ENCODE data around the gene PBX3. TPM values are rescaled to one million over a fixed set of nuclear protein-coding genes. Genes with fewer than 3 reads are reported as not detected.

The PBX3 gene
- total and polyA plus RNA-seq, 2 of the 13 experiments (the other 11 are each of a cell fraction or from before 2014, with no cell fraction given), result 6.0 to 11.2 TPM

DNA sequence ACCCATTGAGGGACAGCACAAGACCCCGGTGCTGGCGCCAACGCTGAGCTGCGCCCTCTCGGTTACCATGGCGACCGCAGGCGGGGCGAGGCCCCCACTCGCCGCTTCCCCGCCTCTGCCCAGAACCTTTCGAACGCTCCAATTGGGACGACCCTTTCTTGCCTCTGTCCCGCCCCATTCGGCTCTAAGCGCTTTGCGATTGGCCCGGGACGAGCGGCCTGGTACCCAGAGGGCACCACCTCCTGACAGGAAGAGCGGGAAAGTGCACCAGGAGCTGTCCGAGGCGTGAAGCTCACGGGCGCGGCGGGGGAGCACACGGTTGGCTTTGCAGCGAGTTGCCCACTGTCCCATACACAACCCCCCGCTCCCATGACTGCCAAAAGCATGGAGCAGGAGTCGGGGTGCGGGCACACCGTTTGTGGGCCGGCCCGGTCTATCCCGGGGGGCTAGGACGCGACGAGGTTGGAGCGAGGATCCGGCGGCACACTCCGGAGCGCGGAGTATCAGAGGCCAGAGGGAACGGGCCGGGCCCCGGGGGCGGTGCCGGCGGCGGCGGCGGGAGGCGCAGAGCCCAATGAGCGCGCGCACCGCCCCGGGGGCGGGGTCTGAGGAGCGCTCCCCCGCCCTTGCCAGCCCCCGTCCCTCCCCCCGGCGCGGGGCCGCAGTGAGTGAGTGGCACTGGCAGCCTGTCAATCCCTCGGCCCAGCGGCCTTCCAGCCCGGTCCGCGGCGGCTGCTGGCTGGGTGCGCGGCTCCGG, 978 bp upstream of the PBX3 start:
- in situ Hi-C loops (cut with HindIII; ENCODE audit: extremely low pct_ligation_motif_present, low pct_unique_long_range_greater_than_20kb) (no loop called here), intact Hi-C loops (cut with micrococcal nuclease; ENCODE audit: unreplicated experiment) (loop anchor here (5.0 kb wide), 2 partner anchors 39 to 141 kb away; partner anchors contain the start of gene MAPKAP1)
- Histone ChIP-seq H3K27ac (ENCODE audit: extremely low read length, insufficient read depth, low read length) (peak overlapping the region; percentile 55), H3K79me2 (ENCODE audit: insufficient read depth, low read length) (no peaks in the 10 kb centered on the region), H3K27me3 (ENCODE audit: control insufficient read depth in 1 of 2, insufficient read depth in 2 of 2, low read length in 2 of 2) (0 out of 5 replicates have a peak, but pooled peaks cover 0 to 3% of the 10 kb centered on the region in 2 experiments), H4K20me1 (ENCODE audit: insufficient read depth, low read length) (no peaks in the 10 kb centered on the region), H3K4me3 (replicated peaks in 1 of 3; ENCODE audit: insufficient read depth in 1 of 3, low read depth in 2 of 3, low read length in 3 of 3) (peak overlapping the region; percentile 55 to 85 (median 82)), H3K36me3 (replicated peaks in 1 of 2; ENCODE audit: control insufficient read depth in 1 of 2, insufficient read depth in 2 of 2, low read length in 2 of 2) (no peaks in the 10 kb centered on the region), H3K9ac (ENCODE audit: insufficient read depth, low read depth, low read length) (peak overlapping the region; percentile 6; the same call in 1 of the 2 replicates), H3K4me1 (ENCODE audit: insufficient read depth, low read length) (peaks cover 43% of the 10 kb centered on the region), H3K9me3 (ENCODE audit: low read length) (no peaks in the 10 kb centered on the region), H3K4me2 (ENCODE audit: low read depth, low read length) (peak overlapping the region; percentile 86), H2AFZ (ENCODE audit: low read length) (no peak overlapping the region)
- BruUV-seq (replicated peaks), result no TSS peak
- ATAC-seq (peak; percentile 92), FAIRE-seq (peak; percentile 23), DNase-seq (ENCODE audit: low spot score) (peak; percentile 89)
- POLR2A ChIA-PET, result interaction anchor here (2.1 kb wide), 1 partner anchor 39 kb away, joined by 10 read pairs; the partner anchor contains the start of gene MAPKAP1
- 1% methylated on average over 17 of the region's 79 CpGs for WGBS (ENCODE audit: low lambda C conversion rate)
- CTCF ChIA-PET (ENCODE audit: low intra/inter-chr PET ratio, low total read pairs), result no interaction called here
- TF ChIP-seq, protein P1, sequence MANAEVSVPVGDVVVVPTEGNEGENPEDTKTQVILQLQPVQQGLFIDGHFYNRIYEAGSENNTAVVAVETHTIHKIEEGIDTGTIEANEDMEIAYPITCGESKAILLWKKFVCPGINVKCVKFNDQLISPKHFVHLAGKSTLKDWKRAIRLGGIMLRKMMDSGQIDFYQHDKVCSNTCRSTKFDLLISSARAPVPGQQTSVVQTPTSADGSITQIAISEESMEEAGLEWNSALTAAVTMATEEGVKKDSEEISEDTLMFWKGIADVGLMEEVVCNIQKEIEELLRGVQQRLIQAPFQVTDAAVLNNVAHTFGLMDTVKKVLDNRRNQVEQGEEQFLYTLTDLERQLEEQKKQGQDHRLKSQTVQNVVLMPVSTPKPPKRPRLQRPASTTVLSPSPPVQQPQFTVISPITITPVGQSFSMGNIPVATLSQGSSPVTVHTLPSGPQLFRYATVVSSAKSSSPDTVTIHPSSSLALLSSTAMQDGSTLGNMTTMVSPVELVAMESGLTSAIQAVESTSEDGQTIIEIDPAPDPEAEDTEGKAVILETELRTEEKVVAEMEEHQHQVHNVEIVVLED (CRISPR knock-in tag; IDR thresholded peaks at IDR 0.05; ENCODE audit: borderline replicate concordance), result peak; percentile 48; the same call in 1 of the 2 replicates
- TF ChIP-seq ZNF7 (CRISPR knock-in tag; IDR thresholded peaks at IDR 0.05) (no peak), ZNF20 (CRISPR knock-in tag; IDR thresholded peaks at IDR 0.05) (0 out of 2 replicates have a peak, but pooled peaks have one; percentile 3), NFYB (CRISPR knock-in tag; IDR thresholded peaks at IDR 0.05) (peak; percentile 87), ZNF326 (CRISPR knock-in tag; IDR thresholded peaks at IDR 0.05; ENCODE audit: borderline replicate concordance) (no peak), GTF2F1 (IDR thresholded peaks at IDR 0.05; ENCODE audit: low read length) (no peak), ZNF883 (CRISPR knock-in tag; IDR thresholded peaks at IDR 0.05; ENCODE audit: not compliant biosample characterization) (peak; percentile 91), IRX3 (CRISPR knock-in tag; IDR thresholded peaks at IDR 0.05; ENCODE audit: borderline replicate concordance, low read depth) (peak; percentile 96), SNAI1 (CRISPR knock-in tag; IDR thresholded peaks at IDR 0.05; ENCODE audit: borderline replicate concordance) (peak; percentile 46; the same call in 1 of the 2 replicates), ARNT (IDR thresholded peaks at IDR 0.05) (no peak), DPF2 (CRISPR knock-in tag; IDR thresholded peaks at IDR 0.05; ENCODE audit: borderline replicate concordance, low read depth) (no peak), ZFP90 (CRISPR knock-in tag; IDR thresholded peaks at IDR 0.05; ENCODE audit: borderline replicate concordance) (peak; percentile 99)
- TF ChIP-seq, protein P2, sequence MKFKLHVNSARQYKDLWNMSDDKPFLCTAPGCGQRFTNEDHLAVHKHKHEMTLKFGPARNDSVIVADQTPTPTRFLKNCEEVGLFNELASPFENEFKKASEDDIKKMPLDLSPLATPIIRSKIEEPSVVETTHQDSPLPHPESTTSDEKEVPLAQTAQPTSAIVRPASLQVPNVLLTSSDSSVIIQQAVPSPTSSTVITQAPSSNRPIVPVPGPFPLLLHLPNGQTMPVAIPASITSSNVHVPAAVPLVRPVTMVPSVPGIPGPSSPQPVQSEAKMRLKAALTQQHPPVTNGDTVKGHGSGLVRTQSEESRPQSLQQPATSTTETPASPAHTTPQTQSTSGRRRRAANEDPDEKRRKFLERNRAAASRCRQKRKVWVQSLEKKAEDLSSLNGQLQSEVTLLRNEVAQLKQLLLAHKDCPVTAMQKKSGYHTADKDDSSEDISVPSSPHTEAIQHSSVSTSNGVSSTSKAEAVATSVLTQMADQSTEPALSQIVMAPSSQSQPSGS (CRISPR knock-in tag; IDR thresholded peaks at IDR 0.05), result peak; percentile 79; the same call in 1 of the 2 replicates
- TF ChIP-seq, protein P3, sequence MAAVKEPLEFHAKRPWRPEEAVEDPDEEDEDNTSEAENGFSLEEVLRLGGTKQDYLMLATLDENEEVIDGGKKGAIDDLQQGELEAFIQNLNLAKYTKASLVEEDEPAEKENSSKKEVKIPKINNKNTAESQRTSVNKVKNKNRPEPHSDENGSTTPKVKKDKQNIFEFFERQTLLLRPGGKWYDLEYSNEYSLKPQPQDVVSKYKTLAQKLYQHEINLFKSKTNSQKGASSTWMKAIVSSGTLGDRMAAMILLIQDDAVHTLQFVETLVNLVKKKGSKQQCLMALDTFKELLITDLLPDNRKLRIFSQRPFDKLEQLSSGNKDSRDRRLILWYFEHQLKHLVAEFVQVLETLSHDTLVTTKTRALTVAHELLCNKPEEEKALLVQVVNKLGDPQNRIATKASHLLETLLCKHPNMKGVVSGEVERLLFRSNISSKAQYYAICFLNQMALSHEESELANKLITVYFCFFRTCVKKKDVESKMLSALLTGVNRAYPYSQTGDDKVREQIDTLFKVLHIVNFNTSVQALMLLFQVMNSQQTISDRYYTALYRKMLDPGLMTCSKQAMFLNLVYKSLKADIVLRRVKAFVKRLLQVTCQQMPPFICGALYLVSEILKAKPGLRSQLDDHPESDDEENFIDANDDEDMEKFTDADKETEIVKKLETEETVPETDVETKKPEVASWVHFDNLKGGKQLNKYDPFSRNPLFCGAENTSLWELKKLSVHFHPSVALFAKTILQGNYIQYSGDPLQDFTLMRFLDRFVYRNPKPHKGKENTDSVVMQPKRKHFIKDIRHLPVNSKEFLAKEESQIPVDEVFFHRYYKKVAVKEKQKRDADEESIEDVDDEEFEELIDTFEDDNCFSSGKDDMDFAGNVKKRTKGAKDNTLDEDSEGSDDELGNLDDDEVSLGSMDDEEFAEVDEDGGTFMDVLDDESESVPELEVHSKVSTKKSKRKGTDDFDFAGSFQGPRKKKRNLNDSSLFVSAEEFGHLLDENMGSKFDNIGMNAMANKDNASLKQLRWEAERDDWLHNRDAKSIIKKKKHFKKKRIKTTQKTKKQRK (IDR thresholded peaks at IDR 0.05; ENCODE audit: low read length), result no peak
- TF ChIP-seq, protein P4, sequence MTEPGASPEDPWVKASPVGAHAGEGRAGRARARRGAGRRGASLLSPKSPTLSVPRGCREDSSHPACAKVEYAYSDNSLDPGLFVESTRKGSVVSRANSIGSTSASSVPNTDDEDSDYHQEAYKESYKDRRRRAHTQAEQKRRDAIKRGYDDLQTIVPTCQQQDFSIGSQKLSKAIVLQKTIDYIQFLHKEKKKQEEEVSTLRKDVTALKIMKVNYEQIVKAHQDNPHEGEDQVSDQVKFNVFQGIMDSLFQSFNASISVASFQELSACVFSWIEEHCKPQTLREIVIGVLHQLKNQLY (CRISPR knock-in tag; IDR thresholded peaks at IDR 0.05), result peak; percentile 38; the same call in 1 of the 2 replicates
- TF ChIP-seq, protein P5, sequence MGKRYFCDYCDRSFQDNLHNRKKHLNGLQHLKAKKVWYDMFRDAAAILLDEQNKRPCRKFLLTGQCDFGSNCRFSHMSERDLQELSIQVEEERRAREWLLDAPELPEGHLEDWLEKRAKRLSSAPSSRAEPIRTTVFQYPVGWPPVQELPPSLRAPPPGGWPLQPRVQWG (CRISPR knock-in tag; IDR thresholded peaks at IDR 0.05; ENCODE audit: borderline replicate concordance, low read depth), result no peak

Data from HepG2 (cell line).